Natural killer cell (primary cell): ENCODE data around the gene SLC6A4. TPM values are rescaled to one million over a fixed set of nuclear protein-coding genes. Genes with fewer than 3 reads are reported as not detected.

ENCODE experiments used
- ATAC-seq, 3 donors: fragments of 150-1000 bp in 2 of 3; fragments of 200-7000 bp in 1 of 3; cut with Tn5 transposase; 1 replicate in 1 of 3; 2 replicates in 2 of 3; pipeline ENCODE4 v1.10.0; 2021; ENCODE audit warnings: mild to moderate bottlenecking in 2 of 3, moderate library complexity in 2 of 3
- DNase-seq, 2 donors: peaks; one replicate each; pipeline versions ENCODE4 v3.0.0 to v3.0.0-alpha.2; 2013 to 2021; ENCODE audit warnings: mixed read lengths in 1 of 2
- H3K27ac ChIP-seq: one replicate; pipeline ENCODE4 v1.5.1; 2013; ENCODE audit warnings: mild to moderate bottlenecking, low read length
- H3K27me3 ChIP-seq: one replicate; pipeline ENCODE4 v1.6.1; 2013; ENCODE audit warnings: low read length; ENCODE audit not compliant: control insufficient read depth, insufficient read depth
- H3K36me3 ChIP-seq: one replicate; pipeline ENCODE4 v1.6.1; 2013; ENCODE audit warnings: low read length; ENCODE audit not compliant: control insufficient read depth, insufficient read depth
- H3K4me1 ChIP-seq: one replicate; pipeline ENCODE4 v1.6.1; 2013; ENCODE audit warnings: low read length; ENCODE audit not compliant: control insufficient read depth, insufficient read depth
- H3K4me3 ChIP-seq: one replicate; pipeline ENCODE4 v1.5.1; 2013; ENCODE audit warnings: low read length
- H3K9me3 ChIP-seq: one replicate; pipeline ENCODE4 v1.6.1; 2013; ENCODE audit warnings: low read length; ENCODE audit not compliant: control insufficient read depth, insufficient read depth
- H3K27ac Mint-ChIP-seq, 2 donors: one replicate each; pipeline ENCODE4 v1.8.0; 2022; ENCODE audit warnings: mild to moderate bottlenecking in 2 of 2, mixed read lengths in 2 of 2, moderate library complexity in 1 of 2
- H3K27me3 Mint-ChIP-seq, 2 donors: one replicate each; pipeline ENCODE4 v1.8.0; 2022; ENCODE audit warnings: low read depth in 2 of 2, mixed read lengths in 2 of 2
- H3K36me3 Mint-ChIP-seq: one replicate; pipeline ENCODE4 v1.8.0; 2022; ENCODE audit warnings: mixed read lengths
- H3K4me1 Mint-ChIP-seq, 2 donors: one replicate each; pipeline ENCODE4 v1.8.0; 2022; ENCODE audit warnings: mixed read lengths in 2 of 2
- H3K4me3 Mint-ChIP-seq: one replicate; pipeline ENCODE4 v1.8.0; 2022; ENCODE audit warnings: mild to moderate bottlenecking, moderate library complexity, mixed read lengths
- H3K9me3 Mint-ChIP-seq, 2 donors: one replicate each; pipeline ENCODE4 v1.8.0; 2022; ENCODE audit warnings: mixed read lengths in 2 of 2
- WGBS: methylation state at CpG from one replicate; pipeline ENCODE4 v1.1.7; 2013; ENCODE audit warnings: missing lambda C conversion rate; ENCODE audit not compliant: insufficient coverage; 5-methylcytosine and 5-hydroxymethylcytosine counted together
- intact Hi-C: fragments of 100-400 bp; cut with micrococcal nuclease; formaldehyde crosslinking; loops from one replicate; pipeline ENCODE4 v1.14.2; 2022
- total RNA-seq, 4 donors: library from RNA; stranded (reverse); fragments of 120-200 nt in 1 of 4; gene quantifications; one replicate each; pipeline versions ENCODE4 v1.2.3 to v1.2.4, GENCODE V29; 2013 to 2022
- TF ChIP-seq, protein P1 (sequence below): fragments of 200-600 bp; IDR thresholded peaks from one replicate; pipeline ENCODE4 v1.8.0; 2022; ENCODE audit warnings: antibody characterized with exemption

Gene SLC6A4
- total RNA-seq, 3 donors from 2014 or later (not counting 1 experiment from before 2014, with no cell fraction given): 0.43 to 3.5 (median 0.58) TPM

DNA sequence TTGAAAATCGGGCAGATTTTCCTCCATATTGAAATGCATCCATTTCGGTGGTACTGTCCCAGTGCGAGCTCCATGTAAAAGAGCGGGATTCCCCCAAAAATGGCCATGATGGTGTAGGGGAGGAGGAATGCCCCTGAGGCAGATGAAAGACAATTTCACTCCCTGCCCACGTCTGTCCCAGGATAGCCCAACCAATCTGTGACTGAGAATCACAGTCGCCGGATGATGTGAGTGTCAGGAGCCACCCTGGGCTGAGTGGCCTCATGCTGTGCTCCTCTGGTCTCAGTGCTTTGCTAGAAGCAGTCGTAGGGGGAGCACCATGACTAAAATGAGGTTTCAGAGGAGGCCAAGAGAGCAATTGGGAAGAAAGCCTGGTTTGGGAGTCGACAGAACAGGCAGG, 16.7 kb downstream of the SLC6A4 start:
- TF ChIP-seq, protein P1, sequence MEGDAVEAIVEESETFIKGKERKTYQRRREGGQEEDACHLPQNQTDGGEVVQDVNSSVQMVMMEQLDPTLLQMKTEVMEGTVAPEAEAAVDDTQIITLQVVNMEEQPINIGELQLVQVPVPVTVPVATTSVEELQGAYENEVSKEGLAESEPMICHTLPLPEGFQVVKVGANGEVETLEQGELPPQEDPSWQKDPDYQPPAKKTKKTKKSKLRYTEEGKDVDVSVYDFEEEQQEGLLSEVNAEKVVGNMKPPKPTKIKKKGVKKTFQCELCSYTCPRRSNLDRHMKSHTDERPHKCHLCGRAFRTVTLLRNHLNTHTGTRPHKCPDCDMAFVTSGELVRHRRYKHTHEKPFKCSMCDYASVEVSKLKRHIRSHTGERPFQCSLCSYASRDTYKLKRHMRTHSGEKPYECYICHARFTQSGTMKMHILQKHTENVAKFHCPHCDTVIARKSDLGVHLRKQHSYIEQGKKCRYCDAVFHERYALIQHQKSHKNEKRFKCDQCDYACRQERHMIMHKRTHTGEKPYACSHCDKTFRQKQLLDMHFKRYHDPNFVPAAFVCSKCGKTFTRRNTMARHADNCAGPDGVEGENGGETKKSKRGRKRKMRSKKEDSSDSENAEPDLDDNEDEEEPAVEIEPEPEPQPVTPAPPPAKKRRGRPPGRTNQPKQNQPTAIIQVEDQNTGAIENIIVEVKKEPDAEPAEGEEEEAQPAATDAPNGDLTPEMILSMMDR: no peak
- H3K4me1 Mint-ChIP-seq: no peaks in the 10 kb centered on the region
- intact Hi-C loops: loop anchor here (10.0 kb wide), 1 partner anchor 146 kb away; no protein-coding TSS in a partner anchor
- WGBS: 86% methylated on average over 9 of the region's 9 CpGs
- no peaks in the 10 kb centered on the region for H3K9me3 ChIP-seq
- ATAC-seq: no peak
- no peak for DNase-seq
- H3K4me3 Mint-ChIP-seq: no peak overlapping the region
- no peaks in the 10 kb centered on the region for H3K36me3 Mint-ChIP-seq
- H3K27ac Mint-ChIP-seq: no peak overlapping the region
- H3K4me1 ChIP-seq: no peaks in the 10 kb centered on the region
- H3K36me3 ChIP-seq: no peaks in the 10 kb centered on the region
- H3K27me3 ChIP-seq: no peaks in the 10 kb centered on the region
- H3K4me3 ChIP-seq: no peak overlapping the region
- H3K27me3 Mint-ChIP-seq: peaks cover 0 to 3% of the 10 kb centered on the region in 2 donors
- no peak overlapping the region for H3K27ac ChIP-seq
- no peaks in the 10 kb centered on the region for H3K9me3 Mint-ChIP-seq

DNA sequence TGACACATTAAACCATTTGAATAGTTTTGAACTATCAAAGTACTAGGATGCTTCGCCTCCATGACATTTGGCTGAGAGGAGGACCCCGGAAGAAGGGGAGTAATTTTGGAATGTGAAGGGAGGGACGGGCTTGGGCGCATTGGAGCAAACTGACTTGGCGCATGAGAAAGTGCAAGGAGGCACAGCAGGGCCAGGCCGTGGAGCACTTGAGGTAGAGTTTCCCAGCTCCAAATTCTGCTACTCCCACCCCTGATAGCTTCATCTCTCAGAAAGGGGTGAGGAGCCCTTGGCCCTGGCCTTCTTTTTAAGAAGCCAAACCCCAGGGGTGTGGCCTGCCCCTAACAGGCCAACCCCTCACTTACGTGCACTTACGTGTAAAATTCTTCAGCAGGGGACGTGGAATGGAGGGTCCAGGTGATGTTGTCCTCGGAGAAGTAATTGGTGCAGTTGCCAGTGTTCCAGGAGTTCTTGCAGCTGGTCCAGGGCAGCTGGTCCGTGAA, 17.7 kb downstream of the SLC6A4 start:
- Histone ChIP-seq H3K27ac (no peak overlapping the region), H3K4me1 (no peaks in the 10 kb centered on the region), H3K27me3 (no peaks in the 10 kb centered on the region), H3K36me3 (no peaks in the 10 kb centered on the region), H3K9me3 (no peaks in the 10 kb centered on the region), H3K4me3 (no peak overlapping the region)
- H3K27me3 Mint-ChIP-seq: peaks cover 0 to 3% of the 10 kb centered on the region in 2 donors
- no peaks in the 10 kb centered on the region for H3K9me3 Mint-ChIP-seq
- intact Hi-C loops: loop anchor here (10.0 kb wide), 1 partner anchor 147 kb away; no protein-coding TSS in a partner anchor
- DNase-seq (no peak), ATAC-seq (no peak)
- 97% methylated on average over 11 of the region's 11 CpGs for WGBS
- H3K4me3 Mint-ChIP-seq: no peak overlapping the region
- peaks cover 0 to 4% of the 10 kb centered on the region in 2 donors for H3K4me1 Mint-ChIP-seq
- no peaks in the 10 kb centered on the region for H3K36me3 Mint-ChIP-seq
- TF ChIP-seq, protein P1: no peak
- no peak overlapping the region for H3K27ac Mint-ChIP-seq

DNA sequence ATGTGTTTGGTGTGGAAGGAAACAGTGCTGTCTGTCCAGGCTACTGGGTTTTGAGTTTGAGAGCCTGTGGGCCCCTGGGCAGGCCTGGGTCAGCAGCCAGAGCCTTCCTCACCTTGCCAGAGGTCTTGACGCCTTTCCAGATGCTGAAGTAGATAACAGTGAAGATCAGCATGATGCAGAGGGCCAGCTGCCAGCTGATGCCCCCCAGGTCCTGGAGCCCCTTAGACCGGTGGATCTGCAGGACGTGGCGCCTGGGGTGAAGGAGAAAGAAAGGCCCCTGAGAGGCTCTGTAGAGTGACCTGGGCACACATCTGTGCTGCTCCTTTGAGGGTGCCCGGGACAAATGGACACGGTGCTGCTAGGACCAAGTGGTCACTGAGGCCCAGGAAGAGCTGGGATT, 18.4 kb downstream of the SLC6A4 start:
- Histone ChIP-seq H3K27me3 (no peaks in the 10 kb centered on the region), H3K36me3 (no peaks in the 10 kb centered on the region), H3K27ac (no peak overlapping the region), H3K9me3 (no peaks in the 10 kb centered on the region), H3K4me1 (no peaks in the 10 kb centered on the region), H3K4me3 (no peak overlapping the region)
- Mint-ChIP-seq H3K9me3 (no peaks in the 10 kb centered on the region), H3K27ac (peak overlapping the region in 1 of 2 donors; percentile 15), H3K27me3 (peaks cover 0 to 3% of the 10 kb centered on the region in 2 donors), H3K4me3 (no peak overlapping the region), H3K4me1 (peaks cover 2 to 9% of the 10 kb centered on the region in 2 donors), H3K36me3 (no peaks in the 10 kb centered on the region)
- ATAC-seq: no peak
- no peak for DNase-seq
- TF ChIP-seq, protein P1: no peak
- 96% methylated on average over 6 of the region's 6 CpGs for WGBS
- intact Hi-C loops: loop anchor here (10.0 kb wide), 1 partner anchor 148 kb away; no protein-coding TSS in a partner anchor

DNA sequence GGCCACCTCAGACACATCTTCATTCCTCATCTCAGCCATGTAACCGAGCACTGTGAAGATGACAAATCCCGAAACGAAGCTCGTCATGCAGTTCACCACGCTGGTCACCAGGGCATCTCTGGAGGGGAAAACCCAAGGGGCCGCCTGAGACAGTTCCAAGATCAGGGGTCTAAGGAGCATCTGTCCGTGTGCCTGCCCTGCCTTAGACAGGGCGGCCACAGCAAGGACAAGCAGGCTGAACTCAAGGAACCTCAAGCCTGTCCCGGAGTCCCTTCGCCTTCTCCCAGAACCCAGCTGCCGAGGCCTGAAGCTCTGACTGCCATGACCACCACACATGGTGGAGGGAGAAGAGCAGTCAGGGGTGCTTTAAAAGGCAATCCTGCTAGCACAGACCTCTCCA, 22.7 kb downstream of the SLC6A4 start:
- no peak overlapping the region for H3K4me3 Mint-ChIP-seq
- H3K9me3 Mint-ChIP-seq: no peaks in the 10 kb centered on the region
- 81% methylated on average over 11 of the region's 11 CpGs for WGBS
- peak overlapping the region; percentile 29 to 91 for H3K27ac Mint-ChIP-seq
- no peaks in the 10 kb centered on the region for H3K36me3 Mint-ChIP-seq
- Histone ChIP-seq H3K4me1 (peaks cover 11% of the 10 kb centered on the region), H3K9me3 (no peaks in the 10 kb centered on the region), H3K36me3 (no peaks in the 10 kb centered on the region), H3K27ac (no peak overlapping the region), H3K4me3 (no peak overlapping the region), H3K27me3 (no peaks in the 10 kb centered on the region)
- no peak for ATAC-seq
- H3K27me3 Mint-ChIP-seq: peaks cover 2 to 6% of the 10 kb centered on the region in 2 donors
- H3K4me1 Mint-ChIP-seq: peaks cover 22 to 42% of the 10 kb centered on the region in 2 donors
- intact Hi-C loops: loop anchor here (10.0 kb wide), 1 partner anchor 152 kb away; no protein-coding TSS in a partner anchor
- DNase-seq: no peak
- TF ChIP-seq, protein P1: no peak
